ENCODE measurements around the gene MAP4K4. TPM values are rescaled to one million over a fixed set of nuclear protein-coding genes. Genes with fewer than 3 reads are reported as not detected.

MAP4K4 gene
- total RNA-seq, 1 experiment from 2014 or later, result 162 TPM

DNA sequence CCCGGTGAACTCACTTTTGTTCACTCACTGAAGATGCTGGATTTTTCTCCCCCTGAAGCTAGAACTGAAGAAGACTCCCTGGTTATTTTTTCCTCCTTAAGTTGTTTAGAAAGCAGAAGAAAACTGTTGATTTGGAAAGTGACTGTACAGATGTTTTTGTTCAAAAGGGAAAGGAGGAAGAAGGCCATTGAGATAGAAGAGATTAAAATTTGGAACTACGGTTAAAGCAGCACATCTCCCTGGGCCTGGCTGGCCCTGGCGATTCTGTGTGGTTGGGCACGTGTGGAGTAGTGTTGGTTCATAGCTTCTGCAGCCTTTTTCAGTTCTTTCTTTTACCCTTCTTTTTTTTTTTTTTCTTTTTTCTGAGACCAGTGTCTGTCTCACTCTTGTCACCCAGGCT is 109.2 kb downstream of the MAP4K4 start:
- Mint-ChIP-seq H3K4me3 (ENCODE audit: unreplicated experiment) (peak overlapping the region; percentile 28), H3K27ac (ENCODE audit: low read depth, unreplicated experiment) (peak overlapping the region; percentile 87), H3K9me3 (ENCODE audit: unreplicated experiment) (no peaks in the 10 kb centered on the region), H3K27me3 (ENCODE audit: insufficient read depth, unreplicated experiment) (no peaks in the 10 kb centered on the region), H3K4me1 (ENCODE audit: insufficient read depth, unreplicated experiment) (peaks cover 52% of the 10 kb centered on the region), H3K36me3 (ENCODE audit: insufficient read depth, unreplicated experiment) (peaks cover 7% of the 10 kb centered on the region)
- BruUV-seq (replicated peaks), result no TSS peak
- ChIA-PET CTCF (interaction anchor here (0.7 to 1.4 kb wide), 2 partner anchors 9 to 10 kb away, joined by 4 read pairs; no protein-coding TSS in a partner anchor), POLR2A (interaction anchor here (0.6 to 1.9 kb wide), 8 partner anchors 10 to 270 kb away, joined by 3 to 7 read pairs (median 4); no protein-coding TSS in a partner anchor)
- intact Hi-C loops (cut with micrococcal nuclease), result no loop called here
- DNase-seq (ENCODE audit: unreplicated experiment), result no peak
- TF ChIP-seq, protein P1, sequence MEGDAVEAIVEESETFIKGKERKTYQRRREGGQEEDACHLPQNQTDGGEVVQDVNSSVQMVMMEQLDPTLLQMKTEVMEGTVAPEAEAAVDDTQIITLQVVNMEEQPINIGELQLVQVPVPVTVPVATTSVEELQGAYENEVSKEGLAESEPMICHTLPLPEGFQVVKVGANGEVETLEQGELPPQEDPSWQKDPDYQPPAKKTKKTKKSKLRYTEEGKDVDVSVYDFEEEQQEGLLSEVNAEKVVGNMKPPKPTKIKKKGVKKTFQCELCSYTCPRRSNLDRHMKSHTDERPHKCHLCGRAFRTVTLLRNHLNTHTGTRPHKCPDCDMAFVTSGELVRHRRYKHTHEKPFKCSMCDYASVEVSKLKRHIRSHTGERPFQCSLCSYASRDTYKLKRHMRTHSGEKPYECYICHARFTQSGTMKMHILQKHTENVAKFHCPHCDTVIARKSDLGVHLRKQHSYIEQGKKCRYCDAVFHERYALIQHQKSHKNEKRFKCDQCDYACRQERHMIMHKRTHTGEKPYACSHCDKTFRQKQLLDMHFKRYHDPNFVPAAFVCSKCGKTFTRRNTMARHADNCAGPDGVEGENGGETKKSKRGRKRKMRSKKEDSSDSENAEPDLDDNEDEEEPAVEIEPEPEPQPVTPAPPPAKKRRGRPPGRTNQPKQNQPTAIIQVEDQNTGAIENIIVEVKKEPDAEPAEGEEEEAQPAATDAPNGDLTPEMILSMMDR (IDR thresholded peaks at IDR 0.05; ENCODE audit: unreplicated experiment), result no peak

DNA sequence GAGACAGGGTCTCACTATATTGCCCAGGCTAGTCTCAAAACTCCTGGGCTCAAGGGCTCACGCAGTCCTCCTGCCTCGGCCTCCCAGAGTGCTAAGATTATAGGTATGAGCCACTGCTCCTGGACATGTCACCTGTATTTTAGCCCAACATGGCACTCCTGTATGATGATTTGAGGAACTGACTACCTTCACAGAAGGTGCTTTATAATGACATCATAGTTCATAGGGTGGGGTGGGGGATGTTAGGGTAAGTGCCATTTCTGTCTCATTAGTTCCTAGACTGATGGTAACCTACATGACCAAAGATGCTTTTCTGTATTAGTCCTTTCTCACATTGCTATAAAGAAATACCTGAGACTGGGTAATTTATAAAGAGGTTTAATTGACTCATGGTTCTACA is 109.7 kb downstream of the MAP4K4 start:
- H3K36me3 Mint-ChIP-seq (ENCODE audit: insufficient read depth, unreplicated experiment), result peaks cover 9% of the 10 kb centered on the region
- POLR2A ChIA-PET, result interaction anchor here (0.6 to 1.9 kb wide), 5 partner anchors 10 to 271 kb away, joined by 3 to 7 read pairs (median 3); no protein-coding TSS in a partner anchor
- no TSS peak for BruUV-seq (replicated peaks)
- H3K4me3 Mint-ChIP-seq (ENCODE audit: unreplicated experiment), result no peak overlapping the region
- CTCF ChIA-PET, result interaction anchor here (1.4 kb wide), 1 partner anchor 9 kb away, joined by 4 read pairs; no protein-coding TSS in a partner anchor
- H3K9me3 Mint-ChIP-seq (ENCODE audit: unreplicated experiment), result no peaks in the 10 kb centered on the region
- peaks cover 47% of the 10 kb centered on the region for H3K4me1 Mint-ChIP-seq (ENCODE audit: insufficient read depth, unreplicated experiment)
- no peaks in the 10 kb centered on the region for H3K27me3 Mint-ChIP-seq (ENCODE audit: insufficient read depth, unreplicated experiment)
- TF ChIP-seq, protein P1 (IDR thresholded peaks at IDR 0.05; ENCODE audit: unreplicated experiment), result no peak
- H3K27ac Mint-ChIP-seq (ENCODE audit: low read depth, unreplicated experiment), result peak overlapping the region; percentile 87
- intact Hi-C loops (cut with micrococcal nuclease), result no loop called here
- no peak for DNase-seq (ENCODE audit: unreplicated experiment)

DNA sequence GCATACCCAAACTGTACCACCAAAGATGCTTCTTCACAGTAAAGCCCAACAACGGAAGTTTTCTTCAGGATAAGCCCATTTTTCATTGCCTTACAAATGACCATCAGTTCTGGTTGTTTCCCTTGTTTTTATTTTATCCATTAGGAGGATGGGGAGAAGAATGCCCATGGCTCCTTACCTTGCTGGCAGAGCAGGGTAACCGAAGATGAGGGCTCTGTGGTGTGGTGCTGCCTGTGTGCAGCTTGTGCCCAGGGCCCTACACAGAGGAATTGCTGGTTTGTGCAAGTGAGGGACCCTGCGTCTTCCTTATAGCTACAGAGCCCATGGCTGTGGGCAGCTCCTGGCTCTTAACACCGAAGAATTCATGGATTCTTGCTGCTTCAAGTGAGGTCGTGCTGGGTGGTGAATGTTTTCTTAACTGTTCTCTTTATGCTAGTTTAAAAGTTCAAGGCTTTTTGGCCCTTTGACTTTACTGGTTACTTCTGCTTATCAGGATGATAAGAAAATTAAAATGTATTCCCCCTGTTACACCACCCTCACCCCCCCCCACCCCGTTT is 110.6 kb downstream of the MAP4K4 start:
- Mint-ChIP-seq H3K9me3 (ENCODE audit: unreplicated experiment) (no peaks in the 10 kb centered on the region), H3K4me3 (ENCODE audit: unreplicated experiment) (no peak overlapping the region), H3K27me3 (ENCODE audit: insufficient read depth, unreplicated experiment) (no peaks in the 10 kb centered on the region), H3K4me1 (ENCODE audit: insufficient read depth, unreplicated experiment) (peaks cover 38% of the 10 kb centered on the region), H3K27ac (ENCODE audit: low read depth, unreplicated experiment) (no peak overlapping the region), H3K36me3 (ENCODE audit: insufficient read depth, unreplicated experiment) (peaks cover 14% of the 10 kb centered on the region)
- no peak for DNase-seq (ENCODE audit: unreplicated experiment)
- TF ChIP-seq, protein P1 (IDR thresholded peaks at IDR 0.05; ENCODE audit: unreplicated experiment), result no peak
- BruUV-seq (replicated peaks), result no TSS peak
- POLR2A ChIA-PET, result interaction anchor here (1.0 to 1.9 kb wide), 3 partner anchors 9 to 15 kb away, joined by 3 to 7 read pairs (median 6); no protein-coding TSS in a partner anchor
- intact Hi-C loops (cut with micrococcal nuclease), result no loop called here
- CTCF ChIA-PET, result interaction anchor here (0.7 to 1.8 kb wide), 2 partner anchors 12 to 412 kb away, joined by 3 read pairs; no protein-coding TSS in a partner anchor

DNA sequence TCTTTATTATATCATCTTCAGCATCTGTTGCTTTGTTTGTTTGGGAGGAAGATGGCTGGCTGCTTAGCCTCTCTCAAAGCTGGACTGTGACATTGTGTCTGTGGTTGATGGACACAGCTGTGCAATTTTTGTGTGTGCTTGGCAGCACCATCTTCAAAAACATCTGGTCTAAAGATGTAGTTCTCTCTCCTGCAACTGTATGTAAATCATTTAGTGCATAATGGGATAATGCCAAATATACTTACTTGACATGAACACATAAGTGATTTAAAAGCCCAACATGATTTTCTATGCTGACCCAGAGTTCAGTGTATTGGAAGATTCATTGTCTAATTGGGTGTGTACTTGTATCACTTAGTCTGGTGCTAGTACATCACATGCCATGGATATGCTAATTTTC is 112.2 kb downstream of the MAP4K4 start:
- CTCF ChIA-PET, result interaction anchor here (1.4 kb wide), 1 partner anchor 21 kb away, joined by 3 read pairs; no protein-coding TSS in a partner anchor
- TF ChIP-seq, protein P1 (IDR thresholded peaks at IDR 0.05; ENCODE audit: unreplicated experiment), result no peak
- DNase-seq (ENCODE audit: unreplicated experiment), result no peak
- intact Hi-C loops (cut with micrococcal nuclease), result no loop called here
- H3K9me3 Mint-ChIP-seq (ENCODE audit: unreplicated experiment), result no peaks in the 10 kb centered on the region
- no peak overlapping the region for H3K4me3 Mint-ChIP-seq (ENCODE audit: unreplicated experiment)
- H3K36me3 Mint-ChIP-seq (ENCODE audit: insufficient read depth, unreplicated experiment), result peaks cover 14% of the 10 kb centered on the region
- H3K4me1 Mint-ChIP-seq (ENCODE audit: insufficient read depth, unreplicated experiment), result peaks cover 34% of the 10 kb centered on the region
- no peak overlapping the region for H3K27ac Mint-ChIP-seq (ENCODE audit: low read depth, unreplicated experiment)
- H3K27me3 Mint-ChIP-seq (ENCODE audit: insufficient read depth, unreplicated experiment), result no peaks in the 10 kb centered on the region
- BruUV-seq (replicated peaks), result no TSS peak
- POLR2A ChIA-PET, result interaction anchor here (1.7 kb wide), 1 partner anchor 10 kb away, joined by 6 read pairs; no protein-coding TSS in a partner anchor

All from MCF 10A (cell line).